H9 (cell line): Measurements from ENCODE around the gene CNR1. TPM values are rescaled to one million over a fixed set of nuclear protein-coding genes. Genes with fewer than 3 reads are reported as not detected.

ENCODE experiments used
- DNase-seq: peaks from one replicate; pipeline ENCODE4 v3.0.0-alpha.2; 2017
- H2AFZ ChIP-seq: one replicate; pipeline ENCODE4 v1.6.1; 2013; ENCODE audit warnings: mild to moderate bottlenecking, low read length, control low read depth, moderate library complexity
- H2AK5ac ChIP-seq: 2 replicates; pipeline ENCODE4 v1.6.1; 2013; ENCODE audit warnings: low read length, control low read depth, mixed read lengths; ENCODE audit not compliant: insufficient read length
- H2BK120ac ChIP-seq: one replicate; pipeline ENCODE4 v1.6.1; 2013; ENCODE audit warnings: low read depth, mild to moderate bottlenecking, low read length, control low read depth, inconsistent platforms; ENCODE audit not compliant: poor library complexity, severe bottlenecking
- H2BK12ac ChIP-seq: 2 replicates; pipeline ENCODE4 v1.6.1; 2013; ENCODE audit warnings: low read length, control low read depth, mixed read lengths, low read depth; ENCODE audit not compliant: insufficient read length
- H2BK15ac ChIP-seq: 2 replicates; pipeline ENCODE4 v1.6.1; 2013; ENCODE audit warnings: low read depth, low read length, control low read depth
- H2BK20ac ChIP-seq: one replicate; pipeline ENCODE4 v1.6.1; 2013; ENCODE audit warnings: low read depth, mild to moderate bottlenecking, low read length, control low read depth, inconsistent platforms; ENCODE audit not compliant: poor library complexity, severe bottlenecking
- H2BK5ac ChIP-seq: 2 replicates; pipeline ENCODE4 v1.6.1; 2013; ENCODE audit warnings: low read length, control low read depth, mixed read lengths; ENCODE audit not compliant: insufficient read length
- H3K14ac ChIP-seq: 2 replicates; pipeline ENCODE4 v1.6.1; 2013; ENCODE audit warnings: low read length, control low read depth; ENCODE audit not compliant: insufficient read depth
- H3K18ac ChIP-seq: 2 replicates; pipeline ENCODE4 v1.6.1; 2013; ENCODE audit warnings: low read depth, mild to moderate bottlenecking, mixed read lengths, low read length, control low read depth; ENCODE audit not compliant: insufficient read length
- H3K23ac ChIP-seq: 2 replicates; pipeline ENCODE4 v1.6.1; 2013; ENCODE audit warnings: low read length, control low read depth, mixed read lengths, low read depth; ENCODE audit not compliant: insufficient read length
- H3K23me2 ChIP-seq: 2 replicates; pipeline ENCODE4 v1.6.1; 2013; ENCODE audit warnings: low read depth, mild to moderate bottlenecking, mixed read lengths, low read length, control low read depth; ENCODE audit not compliant: insufficient read length, poor library complexity, severe bottlenecking
- H3K27ac ChIP-seq: 2 replicates; pipeline ENCODE4 v1.5.1; 2013; ENCODE audit warnings: low read length, control low read depth, mixed read lengths, low read depth; ENCODE audit not compliant: insufficient read length
- H3K27me3 ChIP-seq: 2 replicates; pipeline ENCODE4 v1.6.1; 2013; ENCODE audit warnings: low read length, control low read depth, inconsistent platforms; ENCODE audit not compliant: insufficient read depth
- H3K4ac ChIP-seq: 2 replicates; pipeline ENCODE4 v1.6.1; 2013; ENCODE audit warnings: low read depth, mild to moderate bottlenecking, control low read depth, inconsistent platforms, low read length, moderate library complexity
- H3K4me1 ChIP-seq: 2 replicates; pipeline ENCODE4 v1.6.1; 2013; ENCODE audit warnings: low read length, control low read depth, inconsistent platforms; ENCODE audit not compliant: insufficient read depth
- H3K4me2 ChIP-seq: 2 replicates; pipeline ENCODE4 v1.6.1; 2013; ENCODE audit warnings: low read length, control low read depth, mixed read lengths; ENCODE audit not compliant: insufficient read length, insufficient read depth
- H3K56ac ChIP-seq: 2 replicates; pipeline ENCODE4 v1.6.1; 2013; ENCODE audit warnings: low read depth, mild to moderate bottlenecking, mixed read lengths, low read length, control low read depth; ENCODE audit not compliant: insufficient read length
- H3K79me1 ChIP-seq: 2 replicates; pipeline ENCODE4 v1.6.1; 2013; ENCODE audit warnings: low read depth, mild to moderate bottlenecking, moderate library complexity, low read length, control low read depth, inconsistent platforms; ENCODE audit not compliant: insufficient read depth, poor library complexity, severe bottlenecking
- H3K79me2 ChIP-seq: 2 replicates; pipeline ENCODE4 v1.6.1; 2013; ENCODE audit warnings: low read length, control low read depth, inconsistent platforms; ENCODE audit not compliant: insufficient read depth
- H3K9ac ChIP-seq: 2 replicates; pipeline ENCODE4 v1.6.1; 2013; ENCODE audit warnings: low read length, control low read depth, mixed read lengths; ENCODE audit not compliant: insufficient read length; ENCODE audit errors: extremely low read depth
- H3K9me3 ChIP-seq: one replicate; pipeline ENCODE4 v1.6.1; 2013; ENCODE audit warnings: low read depth, low read length, inconsistent platforms; ENCODE audit not compliant: control insufficient read depth
- H3T11ph ChIP-seq: one replicate; pipeline ENCODE4 v1.6.1; 2013; ENCODE audit warnings: mild to moderate bottlenecking, low read length, control low read depth, inconsistent platforms
- H4K20me1 ChIP-seq: one replicate; pipeline ENCODE4 v1.6.1; 2013; ENCODE audit not compliant: control insufficient read depth, insufficient read length, insufficient read depth
- H4K5ac ChIP-seq: 2 replicates; pipeline ENCODE4 v1.6.1; 2013; ENCODE audit warnings: low read depth, mild to moderate bottlenecking, mixed read lengths, low read length, control low read depth; ENCODE audit not compliant: insufficient read length
- H4K8ac ChIP-seq: replicated peaks from 2 replicates; pipeline ENCODE4 v1.6.1; 2013; ENCODE audit warnings: low read length, control low read depth, mixed read lengths, low read depth; ENCODE audit not compliant: insufficient read length
- H4K91ac ChIP-seq: 2 replicates; pipeline ENCODE4 v1.6.1; 2013; ENCODE audit warnings: low read depth, mild to moderate bottlenecking, moderate library complexity, mixed read lengths, low read length, control low read depth; ENCODE audit not compliant: insufficient read length
- H3K27ac Mint-ChIP-seq, 3 experiments: 2 replicates in 2 of 3; 3 replicates in 1 of 3; pipeline ENCODE4 v1.8.0; 2020 to 2021; ENCODE audit warnings: mixed read lengths in 3 of 3, mild to moderate bottlenecking in 1 of 3, moderate library complexity in 1 of 3
- H3K27me3 Mint-ChIP-seq: 2 replicates; pipeline ENCODE4 v1.8.0; 2021; ENCODE audit warnings: low read depth, mild to moderate bottlenecking, moderate library complexity, mixed read lengths
- H3K36me3 Mint-ChIP-seq, 3 experiments: 2 replicates in 2 of 3; 3 replicates in 1 of 3; pipeline ENCODE4 v1.8.0; 2020 to 2021; ENCODE audit warnings: low read depth in 3 of 3, mixed read lengths in 3 of 3; ENCODE audit not compliant: insufficient read depth in 1 of 3
- H3K4me1 Mint-ChIP-seq, 2 experiments: 2 replicates each; pipeline ENCODE4 v1.8.0; 2020; ENCODE audit warnings: mixed read lengths in 2 of 2
- H3K4me3 Mint-ChIP-seq, 2 experiments: 2 replicates in 1 of 2; 3 replicates in 1 of 2; pipeline ENCODE4 v1.8.0; 2020 to 2021; ENCODE audit warnings: mild to moderate bottlenecking in 2 of 2, mixed read lengths in 2 of 2, moderate library complexity in 1 of 2
- H3K9me3 Mint-ChIP-seq, 2 experiments: 2 replicates in 1 of 2; 3 replicates in 1 of 2; pipeline ENCODE4 v1.8.0; 2020; ENCODE audit warnings: mild to moderate bottlenecking in 2 of 2, mixed read lengths in 2 of 2, moderate library complexity in 1 of 2
- CTCF ChIP-seq: fragments of 200-600 bp; sonication (generic); conservative IDR thresholded peaks from 3 replicates; pipeline ENCODE4 v1.8.0; 2021; ENCODE audit warnings: antibody characterized with exemption, mild to moderate bottlenecking
- WGBS: extraction: QIAGEN DNeasy Blood & Tissue Kit; methylation state at CpG from one replicate; pipeline ENCODE4 v1.1.7; 2013; ENCODE audit warnings: missing lambda C conversion rate, low lambda C conversion rate, mixed read lengths; ENCODE audit not compliant: insufficient read length; ENCODE audit errors: extremely low coverage; 5-methylcytosine and 5-hydroxymethylcytosine counted together
- total RNA-seq: library from RNA; stranded (reverse); gene quantifications from 2 replicates; pipeline ENCODE4 v1.2.1, GENCODE V29; 2021

The CNR1 gene
- total RNA-seq, 1 experiment from 2014 or later = 0.72 TPM

GRCh38 chr6:88119769-88120168 lies 46.4 kb downstream of the CNR1 start:
- Mint-ChIP-seq H3K36me3 (peaks cover 0 to under 1% (median 0%) of the 10 kb centered on the region in 3 experiments; a peak in 1 of 7 replicates), H3K27ac (no peak overlapping the region), H3K4me3 (no peak overlapping the region), H3K27me3 (no peaks in the 10 kb centered on the region; the same call in 1 of the 2 replicates), H3K9me3 (peaks cover 3 to 4% of the 10 kb centered on the region in 2 experiments; a peak in 3 of 5 replicates), H3K4me1 (peaks cover 14 to 16% of the 10 kb centered on the region in 2 experiments)
- no peak overlapping the region for H3K18ac ChIP-seq
- H3K9ac ChIP-seq = no peak overlapping the region
- no peak overlapping the region for H2BK5ac ChIP-seq
- no peak overlapping the region for H3K23ac ChIP-seq
- no peak overlapping the region for H2BK12ac ChIP-seq
- H3K14ac ChIP-seq = no peak overlapping the region
- no CpG with 5 or more reads among the region's 2 CpGs for WGBS
- H4K20me1 ChIP-seq = no peaks in the 10 kb centered on the region
- H3K27ac ChIP-seq = no peak overlapping the region
- H2BK20ac ChIP-seq = no peak overlapping the region
- no peak overlapping the region for H4K8ac ChIP-seq
- H3K4me1 ChIP-seq = no peaks in the 10 kb centered on the region; the same call in 1 of the 2 replicates
- peak overlapping the region; percentile 79 for H3K56ac ChIP-seq
- H3K79me1 ChIP-seq = no peaks in the 10 kb centered on the region
- H3K23me2 ChIP-seq = no peaks in the 10 kb centered on the region
- H3T11ph ChIP-seq = no peak overlapping the region
- H4K5ac ChIP-seq = no peak overlapping the region
- no peak overlapping the region for H2BK120ac ChIP-seq
- H3K4me2 ChIP-seq = no peak overlapping the region
- no peak overlapping the region for H4K91ac ChIP-seq
- H3K4ac ChIP-seq = no peak overlapping the region
- TF ChIP-seq CTCF = no peak
- no peak overlapping the region for H2AFZ ChIP-seq
- H3K9me3 ChIP-seq = peaks cover under 1% of the 10 kb centered on the region
- no peak overlapping the region for H2AK5ac ChIP-seq
- H2BK15ac ChIP-seq = no peak overlapping the region
- no peak for DNase-seq
- H3K79me2 ChIP-seq = no peaks in the 10 kb centered on the region
- H3K27me3 ChIP-seq = no peaks in the 10 kb centered on the region
